Measurements from ENCODE around the gene TMEM255B.

DNA sequence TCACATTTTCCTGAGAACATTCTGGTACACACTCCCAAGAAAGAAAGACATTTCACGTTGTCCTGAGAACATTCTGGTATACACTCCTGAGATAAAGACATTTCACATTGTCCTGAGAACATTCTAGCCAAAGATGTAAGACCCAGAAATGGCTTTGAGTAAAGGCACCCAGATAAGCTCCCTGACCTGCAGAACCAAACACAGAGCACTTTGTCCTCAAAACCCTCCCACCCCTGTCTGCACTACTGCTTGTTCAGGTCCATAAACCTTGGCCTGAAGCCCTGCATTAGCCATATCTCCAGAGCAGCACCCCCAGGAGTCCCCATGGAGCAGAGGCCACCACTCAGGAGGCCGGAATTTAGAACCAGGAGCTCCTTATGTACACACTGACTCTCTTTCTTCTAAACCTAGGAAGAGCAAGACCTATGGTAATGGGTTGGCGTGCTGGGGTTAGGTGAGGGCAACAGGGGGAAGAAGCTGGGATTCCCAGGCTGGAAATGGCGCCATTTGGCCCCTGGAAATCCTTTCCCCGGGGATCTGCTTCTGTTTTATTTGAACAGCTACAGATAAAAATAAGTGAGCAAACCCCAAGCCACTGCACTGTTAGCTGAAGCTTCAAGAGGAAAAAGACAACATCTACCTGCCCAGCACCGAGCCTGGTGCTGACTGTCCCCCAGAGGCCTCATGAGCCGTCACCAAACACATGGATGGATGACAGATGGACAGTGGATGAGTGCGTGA lies 91.1 kb downstream of the TMEM255B start:
- no peak for TF ChIP-seq RNF2 (IDR thresholded peaks at IDR 0.05)
- no peak for TF ChIP-seq ZNF668 (CRISPR knock-in tag; IDR thresholded peaks at IDR 0.05)
- TF ChIP-seq, protein P1, sequence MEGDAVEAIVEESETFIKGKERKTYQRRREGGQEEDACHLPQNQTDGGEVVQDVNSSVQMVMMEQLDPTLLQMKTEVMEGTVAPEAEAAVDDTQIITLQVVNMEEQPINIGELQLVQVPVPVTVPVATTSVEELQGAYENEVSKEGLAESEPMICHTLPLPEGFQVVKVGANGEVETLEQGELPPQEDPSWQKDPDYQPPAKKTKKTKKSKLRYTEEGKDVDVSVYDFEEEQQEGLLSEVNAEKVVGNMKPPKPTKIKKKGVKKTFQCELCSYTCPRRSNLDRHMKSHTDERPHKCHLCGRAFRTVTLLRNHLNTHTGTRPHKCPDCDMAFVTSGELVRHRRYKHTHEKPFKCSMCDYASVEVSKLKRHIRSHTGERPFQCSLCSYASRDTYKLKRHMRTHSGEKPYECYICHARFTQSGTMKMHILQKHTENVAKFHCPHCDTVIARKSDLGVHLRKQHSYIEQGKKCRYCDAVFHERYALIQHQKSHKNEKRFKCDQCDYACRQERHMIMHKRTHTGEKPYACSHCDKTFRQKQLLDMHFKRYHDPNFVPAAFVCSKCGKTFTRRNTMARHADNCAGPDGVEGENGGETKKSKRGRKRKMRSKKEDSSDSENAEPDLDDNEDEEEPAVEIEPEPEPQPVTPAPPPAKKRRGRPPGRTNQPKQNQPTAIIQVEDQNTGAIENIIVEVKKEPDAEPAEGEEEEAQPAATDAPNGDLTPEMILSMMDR (IDR thresholded peaks at IDR 0.05 in 2 of 3, conservative IDR thresholded peaks at IDR 0.05 in 1 of 3; ENCODE audit: insufficient read depth in 2 of 3, low read depth in 1 of 3, low read length in 3 of 3) = no peak
- TF ChIP-seq GTF2A2 (tag; IDR thresholded peaks at IDR 0.05) = no peak
